Renal cortex interstitium (tissue), 11 donors: ENCODE measurements around the gene MAGEB17. TPM values are rescaled to one million over a fixed set of nuclear protein-coding genes. Genes with fewer than 3 reads are reported as not detected.
A peak's percentile ranks its signal among the peaks of the same experiment; 100 is the strongest.

Experiments
- DNase-seq, 11 donors: peaks; one replicate each; pipeline ENCODE4 v3.0.0-alpha.2; 2013; ENCODE audit warnings: low read depth in 9 of 11, low spot score in 4 of 11; ENCODE audit errors: extremely low read depth in 1 of 11
- polyA plus RNA-seq, 3 donors: library from polyadenylated mRNA; unstranded; fragments of 120-200 nt; gene quantifications; one replicate each; pipeline ENCODE4 v1.2.1, GENCODE V29; 2013; ENCODE audit not compliant: insufficient read length in 3 of 3

Gene MAGEB17
- polyA plus RNA-seq, 3 donors, result 0.14 TPM; not detected in 2

GRCh38 chrX:16199343-16199742, 32.1 kb downstream of the MAGEB17 start:
- DNase-seq, result no peak

- no peak for DNase-seq
Observed at GRCh38 chrX:16202943-16203342, 35.7 kb downstream of the MAGEB17 start.

GRCh38 chrX:16204538-16204937, 37.3 kb downstream of the MAGEB17 start:
- DNase-seq, result no peak

GRCh38 chrX:16205840-16206239, 38.6 kb downstream of the MAGEB17 start:
- DNase-seq, result no peak

GRCh38 chrX:16207634-16208033, 40.4 kb downstream of the MAGEB17 start:
- DNase-seq, result no peak

- no peak for DNase-seq
Observed at GRCh38 chrX:16208601-16209000, 41.3 kb downstream of the MAGEB17 start.

- no peak for DNase-seq
Observed at GRCh38 chrX:16210061-16210460, 42.8 kb downstream of the MAGEB17 start.

GRCh38 chrX:16212024-16212423, 44.7 kb downstream of the MAGEB17 start:
- DNase-seq, result no peak

- DNase-seq, result no peak
Observed at GRCh38 chrX:16212436-16212835, 45.2 kb downstream of the MAGEB17 start.

- DNase-seq, result peak in 1 of 11 donors; percentile 0
Observed at GRCh38 chrX:16213961-16214360, 46.7 kb downstream of the MAGEB17 start.

GRCh38 chrX:16215660-16216059, 48.4 kb downstream of the MAGEB17 start:
- DNase-seq, result no peak

Other genes starting within 250 kb of the MAGEB17 start
- gene GRPR, start 43.9 kb upstream of the MAGEB17 start, polyA plus RNA-seq, result under 1 TPM; 0.20 to 0.38 (median 0.30) TPM